Daoy (cell line): Measurements from ENCODE around the gene TNFRSF18. TPM values are rescaled to one million over a fixed set of nuclear protein-coding genes. Genes with fewer than 3 reads are reported as not detected.
"Not testable (repeated sequence)": the region's sequence is repeated elsewhere in the genome, so short reads cannot be mapped to it uniquely, and the experiment has no call there.

Experiments
- DNase-seq: peaks from one replicate; pipeline ENCODE4 v3.0.0-alpha.2; 2015; ENCODE audit warnings: low read depth
- total RNA-seq: library from RNA; depleted of rRNA; stranded (reverse); fragments of >200 nt; shearing (Covaris generic); gene quantifications from 2 replicates; pipeline ENCODE4 v1.2.3, GENCODE V29; 2014

TNFRSF18 gene
- total RNA-seq, 1 experiment from 2014 or later = 1.9 TPM

DNA sequence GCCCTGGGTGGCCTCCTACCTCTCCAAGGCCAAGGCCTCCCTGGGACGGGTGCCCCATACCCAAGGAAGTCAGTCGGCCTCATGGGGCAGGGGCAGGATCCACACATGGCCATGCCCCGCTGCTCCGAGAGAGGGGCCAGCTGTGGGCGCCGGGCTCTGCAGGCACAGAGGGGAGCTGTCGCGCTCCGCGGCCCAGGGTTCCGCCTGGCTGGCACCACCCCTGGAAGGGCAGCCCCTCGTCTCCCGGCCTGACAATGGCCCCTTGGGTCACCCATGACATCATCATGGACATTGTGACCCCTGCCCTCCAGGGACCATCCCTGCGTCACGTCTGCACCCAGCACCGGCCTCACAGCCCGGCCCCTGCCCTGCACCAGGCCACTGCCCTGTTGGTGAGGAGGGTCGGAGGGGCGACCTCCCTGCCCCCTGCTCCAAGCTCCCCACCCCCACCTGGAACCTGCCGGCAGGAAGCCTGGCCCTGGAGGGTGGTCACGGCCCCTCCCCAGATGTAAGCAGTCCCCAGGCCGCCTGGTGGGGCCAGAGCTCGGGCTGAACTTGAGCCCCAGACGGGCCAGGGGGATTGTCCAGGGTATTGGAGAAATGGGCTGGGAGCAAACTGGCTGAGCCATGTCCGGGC is 26.9 kb downstream of the TNFRSF18 start:
- DNase-seq = no peak

DNA sequence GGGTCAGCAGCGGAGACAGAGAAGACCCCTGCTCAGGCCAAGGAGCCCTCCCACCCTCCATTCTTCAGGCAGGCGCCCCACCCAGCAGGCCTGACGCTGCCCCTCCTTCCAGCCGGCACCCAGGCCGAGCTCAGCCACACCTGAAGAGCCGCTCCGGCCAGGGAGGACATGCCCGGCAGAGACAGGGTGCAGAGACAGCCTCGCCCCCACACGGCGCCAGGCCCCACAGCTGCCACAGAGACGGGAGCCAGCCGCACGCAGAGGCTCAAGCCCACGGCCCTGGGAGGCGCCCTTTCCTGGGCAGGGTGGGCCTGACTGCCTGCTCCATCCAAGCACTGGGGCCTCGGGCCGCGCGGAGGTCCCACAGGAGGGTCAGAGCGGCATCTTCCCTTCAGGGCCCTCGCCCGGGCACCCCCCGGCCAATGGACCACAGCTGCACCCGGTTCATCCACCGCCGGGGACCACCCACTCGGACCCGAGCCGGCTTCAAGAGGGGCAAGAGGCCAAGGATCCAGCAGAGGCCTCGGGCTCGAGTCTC is 27.5 kb downstream of the TNFRSF18 start:
- no peak for DNase-seq

DNA sequence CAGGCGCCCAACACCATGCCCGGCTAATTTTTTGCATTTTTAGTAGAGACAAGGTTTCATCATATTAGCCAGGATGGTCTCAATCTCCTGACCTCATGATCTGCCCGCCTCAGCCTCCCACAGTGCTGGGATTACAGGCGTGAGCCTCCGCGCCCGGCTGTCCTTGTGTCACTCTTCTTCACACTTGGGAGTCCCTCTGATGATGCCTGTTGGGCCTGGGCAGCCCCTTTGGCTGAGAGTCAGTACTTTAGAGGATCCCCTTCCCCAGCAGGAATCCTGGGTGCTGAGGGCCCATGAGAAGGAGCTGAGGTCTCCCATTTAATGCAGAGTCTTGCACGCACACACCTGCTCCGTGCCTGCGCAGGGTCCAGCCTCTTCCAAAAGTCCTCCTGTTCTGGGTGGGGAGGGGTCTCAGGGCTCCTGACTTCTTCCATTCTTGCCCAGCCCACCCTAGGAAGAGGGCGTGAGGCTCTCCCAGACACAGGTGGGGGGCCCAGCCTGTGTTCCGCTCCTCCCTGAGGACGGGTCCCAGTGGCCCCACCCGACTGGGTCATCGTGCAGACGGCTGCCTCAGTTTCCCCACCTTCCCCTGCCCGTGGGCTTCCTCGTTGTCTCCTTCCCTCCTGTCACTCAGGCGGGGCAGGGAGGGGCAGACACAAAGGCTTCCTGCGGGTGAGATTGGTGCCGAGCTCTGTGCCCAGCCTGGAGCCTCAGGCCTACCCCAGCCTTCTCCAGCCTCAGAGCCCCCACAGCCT is 28.8 kb downstream of the TNFRSF18 start:
- no peak for DNase-seq

DNA sequence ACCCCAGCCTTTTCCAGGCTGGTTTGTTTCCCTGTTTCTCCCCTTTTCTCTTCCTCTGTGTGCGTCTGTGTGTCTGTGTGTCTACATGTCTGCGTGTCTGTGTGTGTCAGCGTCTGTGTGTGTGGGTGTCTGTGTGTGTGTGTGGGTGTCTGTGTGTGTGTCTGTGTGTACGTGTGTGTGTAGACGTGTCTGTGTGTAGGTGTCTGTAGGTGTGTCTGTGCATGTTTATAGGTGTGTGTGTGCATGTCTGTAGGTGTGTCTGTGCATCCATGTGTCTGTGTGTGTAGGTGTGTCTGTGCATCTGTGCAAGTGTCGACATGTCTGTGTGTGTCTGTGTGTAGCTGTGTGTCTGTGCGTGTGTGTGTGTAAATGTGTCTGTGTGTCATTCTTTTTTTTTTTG is 29.5 kb downstream of the TNFRSF18 start:
- no peak for DNase-seq

DNA sequence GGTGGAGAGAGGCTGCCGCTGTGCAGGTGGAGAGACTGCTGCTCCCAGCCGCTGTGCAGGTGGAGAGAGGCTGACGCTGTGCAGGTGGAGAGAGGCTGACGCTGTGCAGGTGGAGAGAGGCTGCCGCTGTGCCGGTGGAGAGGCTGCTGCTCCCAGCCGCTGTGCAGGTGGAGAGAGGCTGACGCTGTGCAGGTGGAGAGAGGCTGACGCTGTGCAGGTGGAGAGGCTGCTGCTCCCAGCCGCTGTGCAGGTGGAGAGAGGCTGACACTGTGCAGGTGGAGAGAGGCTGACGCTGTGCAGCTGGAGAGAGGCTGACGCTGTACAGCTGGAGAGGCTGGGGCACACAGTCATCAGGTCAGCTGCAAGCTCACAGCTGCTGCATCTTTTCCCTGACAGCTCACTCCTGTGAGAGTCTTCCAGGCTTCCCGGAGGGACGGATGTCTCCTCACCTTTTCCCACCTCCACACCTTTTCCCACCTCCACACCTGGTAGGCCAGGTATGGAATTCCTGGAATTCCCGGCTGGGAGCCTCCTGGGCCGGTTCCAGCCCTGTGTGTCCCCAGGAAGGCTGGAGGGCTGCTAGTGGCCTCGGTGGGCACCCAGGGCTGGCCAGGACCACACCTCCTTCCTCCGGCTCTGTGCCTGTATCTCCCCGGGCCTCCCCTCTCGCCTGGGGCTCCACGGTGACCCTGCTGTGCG is 30.2 kb downstream of the TNFRSF18 start:
- not testable (repeated sequence) for DNase-seq

DNA sequence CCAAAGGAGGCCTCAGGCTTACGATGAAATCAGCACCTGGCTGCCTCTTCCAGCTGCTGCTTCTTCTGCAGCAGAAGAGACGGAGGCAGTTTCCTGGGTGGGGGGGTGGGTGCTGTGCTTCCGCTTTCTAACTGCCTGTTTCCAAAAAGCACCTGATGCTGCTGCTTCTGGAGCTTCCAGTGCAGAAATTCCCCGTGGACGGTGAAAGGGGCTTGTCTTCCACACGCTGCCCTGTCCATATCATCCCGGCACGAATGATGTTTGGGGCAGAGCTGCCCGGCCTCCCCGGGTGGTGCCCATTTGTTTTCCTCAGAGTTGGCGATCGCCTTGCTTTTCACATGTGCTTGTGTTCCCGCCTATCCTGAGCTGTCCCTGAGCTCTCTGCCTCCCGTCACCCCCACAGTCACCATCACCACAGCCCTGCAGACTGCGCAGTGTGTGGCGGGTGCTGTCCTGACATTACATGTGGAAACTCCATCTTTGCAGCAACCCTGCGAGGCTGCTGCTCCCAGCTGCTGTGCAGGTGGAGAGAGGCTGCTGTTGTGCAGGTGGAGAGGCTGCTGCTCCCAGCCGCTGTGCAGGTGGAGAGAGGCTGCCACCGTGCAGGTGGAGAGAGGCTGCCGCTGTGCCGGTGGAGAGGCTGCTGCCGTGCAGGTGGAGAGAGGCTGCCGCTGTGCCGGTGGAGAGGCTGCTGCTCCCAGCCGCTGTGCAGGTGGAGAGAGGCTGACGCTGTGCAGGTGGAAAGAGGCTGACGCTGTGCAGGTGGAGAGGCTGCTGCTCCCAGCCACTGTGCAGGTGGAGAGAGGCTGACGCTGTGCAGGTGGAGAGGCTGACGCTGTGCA is 30.9 kb downstream of the TNFRSF18 start:
- no peak for DNase-seq

DNA sequence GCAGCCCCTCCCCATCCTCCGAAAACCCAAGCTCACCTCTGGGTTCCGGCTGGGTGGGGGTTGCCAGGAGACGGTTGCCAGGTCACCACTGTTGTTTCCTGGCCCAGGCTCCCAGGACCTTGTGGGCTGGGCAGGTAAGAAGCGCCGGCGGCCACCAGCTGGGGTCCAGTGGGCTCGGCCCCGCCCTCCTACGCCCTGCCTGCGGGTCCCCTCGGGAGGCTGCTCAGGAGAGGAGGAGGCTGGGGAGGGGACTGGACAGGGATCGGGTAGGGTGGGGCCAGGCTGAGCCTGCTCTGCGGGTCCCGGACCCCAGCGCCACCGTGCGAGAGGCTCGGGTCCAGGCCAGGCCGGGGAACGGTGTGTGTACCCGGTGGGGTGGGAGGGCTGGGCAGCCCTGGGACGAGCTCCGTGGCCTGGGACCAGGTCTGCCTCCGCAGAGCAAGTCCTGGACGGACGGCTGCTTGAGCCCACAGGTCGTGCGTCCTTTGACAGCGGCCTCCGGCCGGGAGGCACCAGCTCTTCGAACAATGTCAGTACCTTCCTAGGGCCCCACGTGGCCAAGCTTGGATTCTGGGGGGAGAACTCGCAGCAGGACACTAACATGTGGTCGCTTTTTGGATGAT is 32.5 kb downstream of the TNFRSF18 start, which contains the start of gene TTLL10:
TTLL10 (plus strand) TSS at position 88 of the 623 bp plus-strand sequence. CDS start 5,336 bp downstream, outside the sequence.
- no peak for DNase-seq

DNA sequence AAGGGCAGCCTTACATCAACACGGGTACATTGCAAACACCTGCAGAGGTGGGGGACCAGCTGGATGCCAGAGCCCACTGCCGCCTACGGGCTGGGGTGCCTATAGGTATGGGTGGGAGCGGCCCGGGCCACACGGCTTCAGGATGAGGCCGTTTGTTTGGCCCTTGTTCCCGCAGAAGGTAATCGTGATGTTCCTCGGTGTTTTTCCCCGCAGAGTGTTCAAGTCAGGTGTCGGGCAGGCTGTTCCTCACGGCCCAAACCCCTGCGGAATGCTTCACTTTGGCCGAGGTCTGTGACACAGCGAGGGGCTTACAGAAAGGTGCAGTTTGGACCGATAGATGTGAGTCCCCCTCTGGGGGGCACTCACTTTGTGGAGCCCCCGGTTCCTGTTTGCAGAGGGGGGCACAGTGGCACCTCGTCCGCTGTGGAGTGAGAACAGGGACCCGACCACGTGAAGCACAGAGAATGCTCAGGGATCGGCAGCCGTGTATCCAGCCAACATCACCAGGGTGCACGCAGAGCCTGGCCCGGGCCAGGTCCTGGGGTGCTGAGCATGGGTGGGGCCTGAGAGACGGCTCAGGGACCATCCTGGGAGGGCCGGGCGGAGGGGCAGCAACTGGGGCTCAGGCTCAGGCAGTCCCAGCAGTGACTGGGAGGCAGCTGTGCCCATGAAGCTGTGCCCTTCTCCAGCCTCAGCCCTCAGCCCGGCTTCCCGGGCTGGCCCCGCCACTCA is 33.2 kb downstream of the TNFRSF18 start:
- DNase-seq = no peak

DNA sequence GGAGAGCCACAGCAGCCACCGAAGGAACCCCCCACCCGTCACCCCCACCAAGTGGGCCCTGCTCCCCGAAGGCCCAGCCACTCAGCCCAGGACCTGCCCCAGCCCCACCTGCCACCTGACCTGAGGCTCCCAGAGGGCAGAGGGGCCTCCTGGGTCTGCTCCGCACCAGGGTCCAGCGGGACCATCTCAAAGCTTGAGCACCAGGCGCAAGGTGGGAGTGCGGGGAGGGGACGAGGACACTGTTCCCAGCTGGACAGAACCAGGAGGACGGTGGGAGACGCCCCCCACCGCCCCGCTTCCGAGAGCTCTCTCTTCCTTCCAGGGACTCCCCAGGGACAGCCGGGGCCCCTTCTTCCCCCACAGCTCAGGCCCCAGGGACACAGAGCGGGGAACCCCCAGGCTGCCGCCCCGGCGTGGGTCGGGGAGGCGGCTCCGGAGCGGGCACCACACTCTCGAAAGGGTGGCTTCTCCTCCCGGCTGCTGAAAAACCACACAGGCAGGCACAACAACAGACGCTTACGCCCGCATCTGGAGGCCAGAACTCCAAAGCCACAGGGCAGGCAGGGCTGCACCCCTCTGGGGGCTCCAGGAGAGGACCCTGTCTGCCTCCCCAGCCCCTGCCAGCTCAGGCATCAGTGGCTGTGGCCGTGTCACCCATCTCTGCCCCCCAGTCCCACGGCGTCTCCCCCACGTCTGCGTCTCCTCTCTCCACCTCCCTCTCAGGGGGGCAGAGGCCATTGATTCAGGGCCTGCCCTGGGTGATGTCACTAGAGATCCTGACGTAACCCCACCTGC is 34.6 kb downstream of the TNFRSF18 start:
- DNase-seq = no peak

DNA sequence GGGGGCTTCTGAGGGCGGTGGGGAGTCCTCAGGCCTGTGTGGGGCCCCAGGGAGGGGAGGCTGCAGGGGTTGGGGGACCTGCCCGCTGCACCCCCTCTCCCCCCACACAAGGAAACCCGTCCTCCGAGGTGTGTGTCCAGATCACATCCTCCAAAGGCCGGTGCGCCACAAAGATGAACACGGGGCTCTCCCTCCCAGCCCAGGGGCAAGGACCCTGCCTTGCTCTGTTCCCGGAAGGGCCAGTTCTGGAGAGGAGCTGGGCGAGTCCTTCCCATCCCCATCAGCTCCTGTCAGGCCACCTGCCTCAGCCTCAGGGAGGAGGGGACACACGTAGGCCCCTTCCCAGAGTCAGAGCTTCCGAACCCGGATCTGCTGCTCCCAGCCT is 35.2 kb downstream of the TNFRSF18 start:
- DNase-seq = no peak

DNA sequence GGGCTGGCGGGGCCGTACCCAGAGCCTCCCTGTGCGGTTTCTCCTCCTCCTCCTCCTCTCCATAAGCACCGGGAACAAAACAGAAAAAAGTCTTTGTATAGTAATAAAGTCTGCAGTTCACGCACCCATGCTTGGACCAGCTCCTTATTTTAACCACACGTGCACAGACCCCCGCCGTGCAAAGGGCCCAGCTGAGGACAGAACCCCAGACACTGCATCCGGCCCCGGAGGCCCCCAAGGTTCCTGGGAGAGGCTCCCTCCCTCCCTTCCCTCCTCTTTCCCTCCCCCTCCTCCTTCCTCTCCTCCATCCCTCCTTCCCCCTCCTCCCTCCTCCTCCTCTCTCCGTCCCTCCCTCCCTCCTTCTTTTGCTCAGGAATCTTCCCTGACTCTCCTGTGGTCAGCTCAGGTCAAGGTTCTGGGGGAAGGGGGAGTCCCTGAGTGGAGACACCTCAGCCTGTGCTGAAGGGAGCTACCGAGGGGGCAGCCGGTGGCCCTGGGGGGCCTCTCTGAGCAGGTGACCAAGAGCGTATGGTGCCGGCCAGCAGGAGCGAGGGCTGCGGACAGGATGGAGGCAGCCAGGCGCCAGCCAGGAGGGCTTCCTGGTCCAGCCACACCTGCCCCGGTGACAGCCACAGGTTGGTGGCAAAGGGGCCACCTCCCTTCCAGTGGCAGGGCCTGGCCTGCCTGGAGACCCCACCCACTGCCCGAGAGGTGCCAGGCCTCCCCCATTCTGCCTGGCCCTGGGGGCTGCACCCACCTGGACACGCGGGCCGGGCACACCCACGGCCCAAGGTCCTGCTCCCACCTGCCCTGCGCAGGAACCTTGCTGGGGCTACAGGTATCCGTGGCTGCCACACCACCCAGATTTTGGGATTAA is 35.9 kb downstream of the TNFRSF18 start:
- no peak for DNase-seq

DNA sequence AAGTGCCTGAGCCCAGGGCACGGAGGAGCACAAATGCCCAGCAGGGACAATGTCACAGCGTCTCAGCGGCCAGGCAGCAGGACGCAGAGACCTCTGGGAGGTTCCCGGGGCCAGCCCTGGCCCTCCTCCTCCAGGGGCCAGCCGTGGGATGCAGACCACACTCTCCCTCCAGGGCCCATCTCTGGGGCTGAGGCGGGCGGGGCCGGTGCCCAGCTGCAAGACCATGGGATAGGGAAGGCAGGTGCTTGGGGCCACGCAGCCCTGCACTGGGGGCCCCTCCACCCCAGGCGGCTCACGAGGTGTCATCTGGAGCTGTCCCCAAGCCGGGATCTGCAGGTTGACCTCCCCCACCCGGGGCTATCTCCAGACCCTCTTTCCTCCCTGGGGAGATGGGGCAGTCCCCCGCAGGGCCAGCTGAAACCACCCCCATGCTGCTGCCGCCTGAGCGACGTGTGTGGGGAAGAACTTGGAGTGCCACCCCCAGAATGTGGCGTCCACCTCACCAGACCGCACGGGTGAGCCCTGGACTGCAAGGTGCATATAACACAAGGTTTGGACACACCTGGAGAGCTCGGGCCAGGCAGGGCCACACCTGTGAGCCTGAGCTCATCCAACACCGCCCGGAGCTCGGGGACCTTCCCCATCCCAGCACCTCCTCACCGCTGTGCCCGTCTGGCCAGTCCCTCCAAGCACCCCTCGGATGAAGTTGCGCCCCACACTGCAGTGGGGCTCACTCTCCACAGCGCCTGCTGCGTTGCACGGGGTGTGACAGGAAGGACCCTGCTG is 36.8 kb downstream of the TNFRSF18 start:
- no peak for DNase-seq

DNA sequence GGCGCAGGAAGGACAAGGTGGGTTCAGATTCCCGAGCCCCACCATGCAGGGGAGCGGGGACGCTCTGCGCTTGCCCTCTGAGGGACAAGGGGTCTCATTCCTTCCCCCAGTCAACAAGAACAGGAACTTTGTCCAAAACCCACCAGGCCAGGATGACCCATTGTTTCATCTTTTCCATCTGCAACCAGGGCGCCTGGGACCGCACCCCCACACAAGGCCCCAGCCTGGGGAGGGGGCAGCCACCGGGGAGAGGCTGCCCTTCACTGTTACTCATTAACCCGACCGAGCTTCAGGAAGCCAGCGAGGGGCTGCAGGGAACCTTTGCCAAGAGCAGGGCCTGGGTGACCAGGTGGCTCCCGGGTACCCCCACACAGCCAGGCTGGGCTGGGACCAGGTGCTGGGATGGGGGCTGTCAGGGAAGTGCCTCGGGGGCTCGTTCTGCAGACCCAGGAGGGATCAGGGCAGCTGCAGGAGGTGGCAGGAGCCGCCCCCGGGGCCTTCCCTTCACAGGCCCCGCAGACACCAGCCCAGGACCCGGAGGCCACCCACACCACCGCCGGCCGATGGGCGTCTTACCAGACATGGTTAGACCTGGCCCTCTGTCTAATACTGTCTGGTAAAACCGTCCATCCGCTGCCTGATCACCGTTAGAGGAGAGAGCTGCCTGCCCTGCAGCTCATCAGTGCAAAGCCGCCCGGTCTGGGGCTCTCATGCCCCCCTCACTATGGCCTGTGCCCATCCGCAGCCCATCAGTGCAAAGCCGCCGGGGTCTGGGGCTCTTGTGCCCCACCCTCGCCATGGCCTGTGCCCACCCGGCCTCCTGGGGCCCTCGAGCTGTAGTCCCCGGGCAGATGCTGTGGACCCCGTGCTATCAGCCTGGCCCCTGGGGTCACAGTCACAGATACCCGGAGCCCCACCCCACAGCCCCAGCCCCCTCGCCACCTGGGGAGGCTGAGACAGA is 37.7 kb downstream of the TNFRSF18 start:
- no peak for DNase-seq

DNA sequence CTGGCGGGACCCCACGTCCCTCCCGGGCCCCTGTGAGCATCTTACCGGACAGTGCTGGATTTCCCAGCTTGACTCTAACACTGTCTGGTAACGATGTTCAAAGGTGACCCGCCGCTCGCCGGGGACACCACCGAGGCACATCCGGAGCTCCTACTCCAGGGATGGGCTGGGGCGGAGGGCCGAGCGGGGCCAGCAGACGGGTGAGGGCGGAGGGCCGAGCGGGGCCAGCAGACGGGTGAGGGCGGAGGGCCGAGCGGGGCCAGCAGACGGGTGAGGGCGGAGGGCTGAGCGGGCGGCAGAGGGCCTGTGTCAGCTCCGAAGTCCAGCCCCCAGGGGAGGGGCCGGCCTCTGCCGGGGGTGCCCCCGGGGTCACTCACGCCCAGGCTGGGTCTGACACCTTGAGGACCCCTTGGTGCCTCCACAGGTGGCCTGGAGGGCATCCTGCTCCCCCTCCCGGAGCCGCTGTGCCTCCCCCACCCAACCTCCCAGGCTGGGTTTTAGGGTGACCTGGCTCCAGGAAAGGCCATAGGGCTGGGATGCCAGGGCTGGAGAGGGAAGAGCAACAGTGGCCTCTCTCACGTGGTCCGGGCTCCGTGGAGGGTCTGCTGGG is 38.4 kb downstream of the TNFRSF18 start:
- DNase-seq = no peak

DNA sequence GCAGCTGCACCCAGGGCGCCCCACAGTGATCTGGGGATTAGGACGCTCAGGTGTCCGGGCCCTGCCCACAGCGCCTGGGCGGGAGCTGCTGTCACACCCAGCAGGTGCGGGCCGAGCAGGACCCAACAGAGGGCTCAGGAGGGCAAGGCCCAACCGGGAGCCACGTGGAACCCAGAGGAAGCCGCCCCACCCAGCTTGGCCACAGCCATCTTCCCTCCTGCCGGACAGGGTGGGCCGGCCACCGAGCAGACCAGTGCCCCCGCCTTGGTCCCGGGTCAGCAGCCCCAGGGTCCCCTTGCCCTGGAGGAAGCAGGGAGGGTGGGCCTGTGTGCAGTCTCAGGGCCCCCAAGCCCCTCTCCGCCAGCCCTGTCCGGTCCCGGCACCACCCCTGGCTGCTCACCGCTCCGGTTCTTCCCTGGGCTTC is 39.0 kb downstream of the TNFRSF18 start:
- no peak for DNase-seq
